Activated CD4-positive, alpha-beta T cell treated with anti-CD3 and anti-CD28 coated beads, Interleukin-2, amount 50 U/mL, for 4 hours (primary cell): ENCODE results near the gene GALNT9.
"Not testable (repeated sequence)": the region's sequence is repeated elsewhere in the genome, so short reads cannot be mapped to it uniquely, and the experiment has no call there.

Experiments used
- DNase-seq, 2 experiments: peaks; one replicate each; pipeline ENCODE4 v3.0.0-alpha.2; 2020

The GALNT9 gene

DNA sequence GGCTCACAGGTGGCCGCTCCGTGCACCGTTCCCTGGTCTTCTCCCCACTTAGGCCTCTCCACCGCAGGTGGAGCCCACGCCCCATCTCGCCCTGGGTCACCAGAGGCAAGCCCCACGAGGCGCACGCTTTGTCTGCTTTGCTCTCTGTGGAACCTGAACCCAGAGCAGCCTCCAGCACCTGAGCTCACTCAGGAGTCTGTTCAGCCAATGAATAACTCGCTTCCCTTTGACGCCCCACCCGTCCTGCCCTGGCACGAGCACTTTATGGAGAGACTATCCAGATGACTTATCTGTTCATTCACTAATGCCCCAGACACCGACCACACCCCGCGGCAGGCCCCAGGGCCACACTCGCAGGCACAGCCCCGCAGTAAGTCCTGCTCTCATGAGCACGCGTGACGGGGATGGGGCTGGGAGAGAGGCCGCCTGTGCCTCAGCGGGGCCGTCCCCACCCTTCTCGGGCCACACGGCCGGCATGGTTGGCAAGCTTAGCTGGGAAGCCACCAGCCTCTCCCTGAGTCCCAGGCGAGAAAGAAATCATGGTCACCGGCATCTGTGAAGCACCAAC, 100.1 kb downstream of the GALNT9 start:
- no peak for DNase-seq

DNA sequence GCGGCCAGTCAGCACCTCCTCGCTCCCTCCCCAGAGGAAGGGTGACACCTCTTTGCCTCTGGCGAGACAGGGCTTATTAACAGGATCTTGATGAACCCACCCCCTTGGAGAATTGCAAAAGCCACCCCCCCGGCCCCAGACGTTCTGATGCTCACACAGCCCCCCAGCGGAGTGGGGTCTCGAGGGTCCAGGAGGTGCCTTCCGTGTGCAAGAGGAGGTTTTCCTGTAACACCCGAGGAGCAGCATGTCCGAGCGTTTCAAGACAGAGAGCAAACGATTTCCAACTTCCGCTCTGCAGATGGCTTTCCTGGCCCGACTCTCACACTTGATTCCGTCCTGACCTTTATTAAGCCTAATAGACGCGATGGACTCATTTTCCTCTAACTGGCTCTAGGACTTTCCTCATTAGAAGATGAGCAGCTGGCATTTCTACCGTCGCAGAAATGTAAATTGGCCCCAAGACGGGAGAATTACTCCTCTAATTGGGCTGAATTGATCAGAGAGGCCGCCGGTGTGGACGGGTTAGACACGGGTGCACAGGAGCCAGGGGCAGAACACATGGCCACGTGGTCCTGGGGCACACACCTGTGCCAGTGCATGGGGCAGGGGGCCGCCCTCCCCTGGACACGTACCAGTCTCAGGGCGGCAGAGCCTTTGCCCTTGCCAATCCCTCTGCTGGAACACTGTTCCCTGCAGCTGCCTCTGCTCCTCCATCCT, 100.8 kb downstream of the GALNT9 start:
- DNase-seq, result no peak

DNA sequence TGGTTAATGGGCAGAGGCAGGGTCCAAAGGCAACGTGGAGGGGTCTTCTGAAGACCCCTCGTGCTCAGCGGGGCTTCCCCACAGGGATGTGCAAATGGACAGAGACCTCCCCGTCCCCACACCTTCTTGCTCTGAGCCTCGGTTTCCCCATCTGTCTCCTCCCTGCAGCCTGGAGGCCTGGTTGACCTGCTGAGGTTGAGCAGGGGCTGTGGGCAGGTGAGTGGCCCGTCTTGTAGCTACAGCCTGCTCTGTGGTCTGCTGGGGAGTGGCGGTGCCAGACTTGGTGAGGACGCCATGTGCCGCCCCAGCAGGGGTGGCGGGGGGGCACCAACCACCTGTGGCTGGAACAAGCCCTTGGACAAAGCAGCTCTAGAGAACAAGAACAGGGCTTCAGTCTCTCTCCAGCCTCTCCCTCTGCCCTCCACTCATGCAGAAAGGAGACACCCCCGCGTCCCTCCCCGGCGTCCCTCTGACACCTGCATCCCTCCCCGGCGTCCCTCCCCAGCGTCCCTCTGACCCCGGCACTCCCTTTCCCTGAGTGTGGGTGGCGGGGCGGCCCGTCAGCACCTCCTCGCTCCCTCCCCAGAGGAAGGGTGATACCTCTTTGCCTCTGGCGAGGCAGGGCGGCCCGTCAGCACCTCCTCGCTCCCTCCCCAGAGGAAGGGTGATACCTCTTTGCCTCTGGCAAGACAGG, 101.5 kb downstream of the GALNT9 start:
- no peak for DNase-seq

DNA sequence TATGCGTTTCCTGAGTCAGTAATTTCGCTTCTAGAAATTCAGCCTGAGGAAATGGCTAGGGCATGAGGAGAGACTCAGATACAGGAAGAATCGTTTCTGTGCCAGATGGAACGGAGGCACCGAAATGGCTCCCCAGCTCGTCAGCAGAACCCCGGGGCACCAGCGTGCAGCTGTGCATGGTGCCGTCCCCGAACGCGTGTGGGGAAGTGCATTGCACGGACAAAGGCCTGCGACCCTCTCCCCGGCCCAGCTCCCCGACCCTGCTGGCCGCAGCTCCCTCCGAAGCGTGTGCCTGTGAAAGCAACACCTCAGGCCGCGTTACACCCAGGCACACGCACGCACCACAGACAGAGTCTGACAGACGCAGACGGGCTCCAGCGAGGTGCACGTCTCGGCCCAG, 102.3 kb downstream of the GALNT9 start:
- no peak for DNase-seq

DNA sequence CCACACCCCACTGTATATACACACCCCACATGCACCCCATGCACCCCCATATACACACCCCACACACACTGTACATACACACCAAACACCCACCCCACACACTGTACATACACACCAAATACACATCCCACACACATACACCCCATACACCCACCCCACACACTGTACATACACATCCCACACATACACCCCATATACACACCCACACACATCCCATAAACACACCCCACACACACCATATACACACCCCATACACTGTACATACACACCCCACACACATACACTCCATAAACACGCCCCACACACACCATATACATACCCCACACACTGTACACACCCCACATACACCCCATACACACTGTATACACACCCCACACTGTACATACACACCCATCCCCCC, 102.8 kb downstream of the GALNT9 start:
- no peak for DNase-seq

DNA sequence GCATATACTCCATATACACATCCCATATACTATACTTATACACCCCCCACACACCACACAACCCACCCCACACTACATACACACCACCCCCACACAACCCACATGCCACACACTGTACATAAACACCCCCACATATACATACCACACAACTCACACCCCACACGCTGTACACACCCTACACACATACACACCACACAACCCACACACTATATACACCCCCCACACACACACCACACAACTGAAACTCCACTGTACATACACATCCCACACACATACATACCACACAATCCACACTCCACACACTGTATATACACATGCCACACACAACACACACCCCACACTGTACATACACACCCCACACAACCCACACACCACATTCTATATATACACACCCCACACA, 104.2 kb downstream of the GALNT9 start:
- no peak for DNase-seq

DNA sequence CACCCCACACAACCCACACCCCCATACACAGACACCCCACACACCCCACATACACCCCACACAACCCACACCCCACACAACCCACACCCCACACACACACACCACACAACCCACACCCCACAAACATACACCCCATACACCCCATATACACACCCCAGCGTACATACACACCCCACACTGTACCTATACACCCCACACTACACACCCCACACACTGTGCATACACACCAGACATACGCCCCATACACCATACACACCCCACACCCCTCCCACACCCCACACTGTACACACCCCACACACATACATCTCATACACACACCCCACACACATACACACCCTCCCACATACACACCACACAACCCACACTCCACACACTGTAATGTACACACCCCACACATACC, 104.9 kb downstream of the GALNT9 start:
- DNase-seq, result no peak

DNA sequence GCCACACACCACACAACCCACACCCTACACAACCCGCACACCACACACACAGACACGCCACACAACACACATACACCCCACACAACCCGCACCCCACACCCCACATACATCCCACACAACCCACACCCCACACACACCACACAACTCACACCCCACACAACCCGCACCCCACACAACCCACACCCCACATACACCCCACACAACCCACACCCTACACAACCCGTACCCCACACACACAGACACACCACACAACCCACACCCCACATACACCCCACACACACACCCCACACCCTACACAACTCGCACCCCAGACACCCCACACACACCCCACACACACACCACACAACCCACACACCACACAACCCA, 106.6 kb downstream of the GALNT9 start:
- DNase-seq, result no peak

DNA sequence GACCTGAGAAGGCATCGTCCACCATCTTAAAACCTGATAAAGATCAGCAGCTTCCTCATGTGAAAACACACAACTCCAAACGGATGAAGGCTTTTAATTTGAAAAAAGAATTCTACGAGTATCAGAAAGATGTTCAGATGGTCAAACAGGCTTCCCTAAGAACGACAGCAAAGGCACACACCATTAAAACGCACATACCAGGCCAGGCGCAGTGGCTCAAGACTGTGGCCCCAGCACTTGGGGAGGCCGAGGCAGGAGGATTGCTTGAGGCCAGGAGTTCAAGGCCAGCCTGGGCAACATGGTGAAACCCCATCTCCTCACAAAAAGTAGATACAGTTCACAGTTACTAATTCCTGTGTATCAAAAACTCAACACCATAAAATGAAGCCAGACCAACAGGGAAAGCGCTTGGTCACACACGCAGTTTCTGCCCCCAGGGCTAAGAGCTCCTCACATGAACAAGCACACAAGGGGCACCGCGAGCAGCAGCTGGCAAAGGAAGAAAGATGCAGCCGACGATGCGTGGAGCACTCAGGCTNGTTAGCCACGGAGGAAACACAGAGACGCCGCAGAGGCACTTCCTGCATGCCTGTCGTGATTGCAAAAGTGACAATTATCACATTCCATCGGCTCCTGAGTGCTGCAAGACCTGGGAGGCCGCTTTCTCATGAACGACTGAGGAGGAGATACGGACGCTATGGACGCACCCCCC, 107.1 kb downstream of the GALNT9 start:
- DNase-seq, result peak; percentile 9 to 16

DNA sequence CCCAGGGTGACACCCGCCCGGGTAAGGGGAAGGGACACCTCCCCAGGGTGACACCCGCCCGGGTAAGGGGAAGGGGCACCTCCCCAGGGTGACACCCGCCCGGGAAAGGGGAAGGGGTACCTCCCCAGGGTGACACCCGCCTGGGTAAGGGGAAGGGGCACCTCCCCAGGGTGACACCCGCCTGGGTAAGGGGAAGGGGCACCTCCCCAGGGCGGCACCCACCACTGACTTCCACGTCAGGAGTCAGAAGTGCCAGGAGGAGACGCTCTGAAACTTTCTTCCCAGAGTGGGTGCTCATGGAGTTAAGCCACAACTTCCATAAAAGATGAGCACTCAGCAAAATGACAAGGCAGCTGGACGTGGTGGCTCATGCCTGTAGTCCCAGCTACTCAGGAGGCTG, 109.6 kb downstream of the GALNT9 start:
- DNase-seq, result not testable (repeated sequence)

DNA sequence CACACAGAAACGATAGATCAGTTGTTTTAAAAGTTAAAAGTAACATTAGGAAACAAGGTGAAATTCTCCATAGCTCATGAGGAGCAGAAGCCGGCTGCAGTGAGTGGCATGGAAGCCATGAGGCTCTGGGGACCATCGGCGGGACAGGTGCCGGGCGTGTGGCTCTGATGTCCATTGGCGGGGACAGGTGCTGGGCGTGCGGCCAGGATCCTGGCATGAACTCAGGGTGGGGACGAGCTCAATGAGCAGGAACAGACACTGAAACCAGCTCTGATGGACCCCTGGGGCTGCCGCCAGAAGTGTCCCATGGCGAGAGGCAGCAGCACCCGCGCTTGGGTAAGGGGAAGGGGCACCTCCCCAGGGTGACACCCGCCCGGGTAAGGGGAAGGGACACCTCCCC, 110.1 kb downstream of the GALNT9 start:
- DNase-seq, result no peak

DNA sequence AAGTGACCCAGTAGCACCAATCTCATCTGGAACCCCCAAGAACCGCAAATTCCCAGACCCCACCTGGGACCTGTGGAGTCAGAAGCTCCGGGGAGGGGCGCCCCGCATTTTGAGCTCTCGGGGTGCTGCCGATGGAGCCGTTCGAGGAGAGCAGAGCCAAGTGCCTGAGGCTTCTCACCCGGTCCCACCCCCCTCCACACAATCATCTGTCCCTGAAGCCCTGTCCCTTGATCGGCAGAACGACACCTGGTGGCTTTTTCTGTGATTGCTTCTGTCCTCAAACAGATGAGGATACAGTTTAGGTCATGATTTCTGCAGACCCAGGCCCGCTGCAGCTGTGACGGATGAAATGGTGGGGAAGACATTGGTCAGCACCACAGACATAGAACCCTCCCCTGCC, 110.5 kb downstream of the GALNT9 start:
- DNase-seq, result peak; percentile 44 to 52

DNA sequence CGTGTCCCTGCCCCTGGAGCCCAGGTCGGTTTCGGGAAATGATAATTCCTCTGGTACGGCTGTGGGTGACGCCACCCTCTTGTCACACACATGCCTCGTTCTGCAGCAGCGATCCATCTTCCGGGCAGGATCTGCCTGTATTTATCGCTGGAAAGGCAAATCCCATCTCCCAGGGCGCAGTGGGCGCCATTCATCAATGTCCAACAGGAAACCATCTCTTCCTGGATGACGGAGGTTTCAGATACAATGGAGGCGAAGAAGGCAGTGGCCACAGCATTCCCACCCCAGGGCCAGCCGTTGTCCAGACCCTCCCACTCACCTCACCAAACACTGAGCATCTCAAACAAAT, 110.9 kb downstream of the GALNT9 start:
- DNase-seq, result no peak

DNA sequence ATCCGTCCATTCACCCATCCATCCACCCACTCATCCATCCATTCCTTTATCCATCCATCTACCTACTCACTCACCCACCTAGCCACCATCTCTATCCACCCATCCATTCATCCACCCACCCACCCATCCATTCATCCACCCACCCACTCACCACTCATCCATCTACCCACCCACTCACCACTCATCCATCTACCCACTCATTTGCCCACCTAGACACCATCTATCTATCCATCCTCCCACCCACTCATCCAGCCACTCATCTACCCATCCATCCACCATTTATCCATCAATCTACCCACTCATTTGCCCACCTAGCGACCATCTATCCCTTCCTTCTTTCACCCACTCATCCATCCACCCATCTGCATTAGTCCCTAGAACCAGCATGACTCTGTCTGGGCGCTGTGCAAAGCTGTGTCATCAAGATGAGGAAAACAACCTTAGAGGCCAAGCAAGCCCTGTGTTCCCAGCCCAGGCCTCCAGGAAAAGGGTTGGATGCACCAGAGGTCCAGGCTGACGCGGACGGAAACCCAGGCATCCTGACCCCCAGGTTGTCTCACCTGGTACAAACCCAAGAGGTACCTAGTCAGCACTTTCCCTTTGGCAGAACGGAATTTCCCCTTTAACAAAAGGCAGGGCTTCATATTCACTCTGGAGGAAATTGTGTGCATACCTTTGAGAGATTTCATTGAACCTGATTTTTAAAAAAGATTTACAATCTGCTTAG, 111.4 kb downstream of the GALNT9 start:
- no peak for DNase-seq

DNA sequence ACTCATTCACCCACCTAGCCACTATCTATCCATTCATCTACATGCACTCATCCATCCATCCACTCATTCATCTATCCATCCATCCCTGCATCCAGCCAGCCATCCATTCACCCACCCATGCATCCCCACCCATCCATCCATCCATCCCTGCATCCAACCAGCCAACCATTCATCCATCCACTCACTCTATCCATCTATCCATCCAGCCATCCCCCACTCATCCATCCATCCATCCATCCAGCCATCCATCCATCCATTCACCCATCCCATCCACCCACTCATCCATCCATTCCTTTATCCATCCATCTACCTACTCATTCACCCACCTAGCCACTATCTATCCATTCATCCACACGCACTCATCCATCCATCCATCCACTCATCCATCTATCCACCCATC, 112.0 kb downstream of the GALNT9 start:
- DNase-seq, result no peak

DNA sequence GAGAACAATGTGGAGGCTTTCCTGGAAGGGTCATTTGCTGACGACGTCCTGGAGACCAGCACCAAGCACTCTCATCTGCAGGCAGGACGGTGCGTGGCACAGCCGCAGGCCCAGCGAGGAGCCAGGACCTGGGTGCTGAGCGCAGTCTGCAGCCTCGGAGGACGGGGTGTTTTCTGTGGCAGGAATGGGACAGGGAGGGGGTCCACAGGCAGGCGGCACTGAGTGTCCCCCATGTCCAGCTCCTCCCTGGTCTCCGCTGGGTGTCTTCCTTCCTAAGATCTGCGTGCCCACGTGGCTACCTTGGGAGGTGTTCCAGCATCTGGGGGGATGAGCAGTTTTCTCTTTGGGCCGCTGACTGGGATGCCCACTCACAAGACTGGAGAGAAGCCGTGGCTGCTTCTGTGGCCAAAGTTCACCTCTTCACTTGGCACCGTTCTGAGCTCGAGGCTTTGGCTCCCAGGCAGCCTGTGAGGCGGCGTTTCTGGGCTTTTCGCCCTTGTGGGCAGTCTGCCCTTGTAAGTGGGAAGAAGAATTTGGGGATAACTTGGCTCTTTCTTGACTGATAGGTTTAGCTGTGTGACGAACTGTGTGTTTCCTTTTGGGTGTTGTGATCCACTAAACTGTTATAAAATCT, 112.9 kb downstream of the GALNT9 start:
- no peak for DNase-seq

DNA sequence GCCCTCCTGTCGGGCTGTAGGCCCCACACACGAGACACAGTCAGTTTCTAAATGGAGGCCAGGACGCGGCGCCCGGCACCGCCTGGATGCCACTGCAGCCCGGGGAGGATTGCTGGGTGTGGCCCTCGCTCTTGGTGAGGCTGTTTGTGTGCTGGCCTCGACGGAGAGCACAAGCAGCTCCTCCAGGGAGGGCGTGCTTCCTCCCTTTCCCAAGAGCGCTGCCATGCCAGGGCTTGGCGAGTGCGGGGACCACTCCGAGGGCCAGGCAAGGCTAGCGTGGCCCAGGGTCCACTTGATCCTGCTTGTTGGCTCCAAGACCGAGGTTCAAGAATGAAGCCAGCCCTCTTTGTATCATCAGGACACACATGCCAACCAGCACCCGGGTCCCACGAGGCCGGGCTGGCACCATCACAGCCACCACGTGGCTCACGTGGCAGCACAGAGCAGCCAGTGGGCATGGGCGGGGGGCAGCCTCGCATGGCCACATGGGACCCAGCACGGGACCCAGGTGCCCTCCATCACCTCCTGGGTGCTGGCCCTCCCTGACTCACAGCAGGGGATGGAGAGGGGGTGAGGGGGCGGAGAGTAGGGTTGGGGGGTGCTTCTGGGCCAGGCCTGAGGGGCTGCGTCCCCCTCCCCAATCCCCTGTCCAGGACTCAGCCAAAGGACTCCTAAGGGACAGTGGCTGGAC, 113.9 kb downstream of the GALNT9 start:
- no peak for DNase-seq

DNA sequence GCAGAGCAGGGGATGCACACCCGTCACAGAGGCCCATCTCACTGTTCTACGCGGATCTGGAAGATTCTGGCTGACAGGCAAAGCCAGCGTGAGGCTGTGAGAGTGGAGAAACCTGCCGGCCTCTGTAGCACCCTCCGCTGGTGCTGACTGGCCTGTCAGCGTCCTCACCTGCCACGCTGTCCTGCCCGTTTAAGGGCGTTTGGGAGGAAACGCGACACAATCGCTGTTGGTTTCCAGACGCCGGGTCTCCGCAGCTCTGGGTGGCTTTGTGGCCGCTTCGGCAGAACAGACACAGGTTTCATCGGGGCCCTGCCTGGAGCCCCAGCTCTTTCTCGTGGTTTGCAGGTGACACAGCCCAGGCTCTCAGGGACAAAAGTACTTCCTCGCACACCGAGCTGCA, 114.5 kb downstream of the GALNT9 start:
- peak in 1 of 2 experiments; percentile 6 for DNase-seq

DNA sequence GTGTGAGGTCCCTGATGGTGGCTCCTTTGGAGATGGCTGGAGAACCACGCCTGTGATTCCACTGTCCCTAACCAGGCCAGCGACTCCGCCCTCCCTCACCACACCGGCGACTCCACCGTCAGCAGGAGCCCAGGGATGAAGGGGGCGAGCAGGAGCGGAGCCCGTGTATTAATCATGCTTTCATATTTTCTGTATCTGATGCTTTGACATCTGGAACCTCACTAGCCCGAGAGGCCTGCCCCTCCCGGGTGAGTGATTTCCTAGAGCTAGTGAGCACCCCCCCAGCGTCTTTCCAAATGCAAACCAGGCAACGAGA, 115.3 kb downstream of the GALNT9 start:
- no peak for DNase-seq

DNA sequence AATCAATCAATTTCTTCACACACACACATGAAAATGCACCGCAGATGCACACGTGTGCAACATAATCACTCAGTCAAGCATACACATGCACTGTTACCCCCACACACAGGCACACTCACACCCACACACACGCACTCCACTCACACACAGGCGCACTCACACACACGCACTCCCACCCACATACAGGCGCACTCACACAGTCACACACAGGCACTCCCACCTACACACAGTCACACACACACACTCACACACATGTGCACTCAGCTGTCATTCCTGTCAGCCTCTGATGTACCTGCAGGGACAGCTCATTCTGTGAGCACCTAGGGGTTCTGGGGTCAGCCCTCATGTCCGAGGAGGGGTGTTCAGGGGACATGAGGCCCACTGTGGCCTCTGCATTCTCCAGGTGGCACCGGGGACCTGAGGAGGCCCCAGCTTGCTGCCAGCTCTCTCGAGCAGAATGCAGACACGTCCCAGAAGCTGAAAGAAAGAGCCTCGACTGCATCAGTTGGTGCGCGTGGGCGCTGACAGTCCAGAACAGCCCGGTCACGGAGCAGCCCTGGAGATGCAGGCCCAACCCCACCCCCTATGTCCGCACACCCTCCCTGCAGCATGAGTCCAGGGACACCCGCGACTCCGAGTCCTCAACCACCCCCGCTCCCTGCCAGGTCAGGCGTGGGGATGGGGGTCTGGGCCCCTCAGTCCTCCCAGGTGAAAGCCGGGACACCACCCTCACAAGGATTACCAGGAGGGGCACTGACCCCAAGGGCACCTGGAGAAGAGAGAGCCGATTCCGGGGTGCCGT, 115.8 kb downstream of the GALNT9 start:
- DNase-seq, result no peak

DNA sequence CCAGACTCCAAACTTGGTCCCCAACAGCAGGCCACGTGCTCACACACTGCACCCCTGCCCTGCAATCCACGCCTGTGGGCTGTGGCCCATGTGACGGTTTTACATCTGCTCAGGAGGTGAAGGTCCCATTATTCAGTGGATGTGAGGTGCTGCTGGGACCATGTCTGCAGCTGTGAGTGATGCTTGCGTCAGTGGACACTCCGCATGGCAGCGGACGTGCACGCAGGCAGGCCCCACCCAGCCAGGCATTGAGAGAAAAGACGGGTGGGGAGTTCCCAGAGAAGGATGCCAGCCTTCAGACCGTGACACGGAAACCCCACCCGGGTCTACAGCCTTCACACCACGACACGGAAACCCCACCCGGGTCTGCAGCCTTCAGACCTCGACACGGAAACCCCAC, 117.6 kb downstream of the GALNT9 start:
- no peak for DNase-seq
